Activated gamma-delta T cell (primary cell): ENCODE results near the gene SH3PXD2B.

Source experiments
- DNase-seq: peaks from one replicate; lab custom pipeline; 2025; lab: John Stamatoyannopoulos, UW

Gene SH3PXD2B

DNA sequence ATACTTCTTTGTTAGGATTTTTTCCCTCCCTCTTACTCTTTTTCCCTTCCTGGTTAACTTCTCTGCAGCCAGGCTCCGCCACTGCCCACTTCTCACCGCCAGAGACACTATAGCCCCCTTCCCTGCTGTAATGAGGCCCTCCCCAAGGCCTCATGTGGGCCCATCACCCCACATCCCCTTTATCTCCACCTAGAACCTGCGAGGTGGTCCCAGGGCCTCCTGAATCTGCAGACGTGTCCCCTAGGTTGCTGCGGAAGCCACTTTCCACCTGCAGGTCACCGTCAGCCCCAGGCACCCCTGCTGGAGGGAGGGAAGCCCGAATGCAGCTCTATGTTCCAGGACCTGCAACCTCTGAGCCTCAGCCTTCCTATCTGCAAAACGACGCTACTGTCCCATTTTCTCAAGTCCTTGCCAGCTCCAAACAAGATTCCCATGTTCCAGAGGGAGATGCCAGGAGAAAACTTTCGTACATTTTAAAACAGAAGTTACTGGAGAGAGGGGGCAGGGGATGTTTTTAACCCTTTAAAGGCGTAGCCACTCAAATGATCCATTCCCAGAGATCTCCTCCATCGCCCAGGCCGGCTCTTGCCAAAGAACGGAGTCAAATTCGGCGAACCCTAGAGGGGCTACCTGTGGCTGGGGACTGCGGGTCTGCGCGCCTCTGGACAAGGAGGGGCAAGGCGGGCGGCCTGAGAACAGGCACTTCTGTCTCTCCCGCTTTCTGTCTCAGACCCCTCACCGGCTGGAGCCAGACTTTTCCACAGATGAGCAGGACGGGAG lies 929 bp downstream of the SH3PXD2B start:
- DNase-seq: no peak

DNA sequence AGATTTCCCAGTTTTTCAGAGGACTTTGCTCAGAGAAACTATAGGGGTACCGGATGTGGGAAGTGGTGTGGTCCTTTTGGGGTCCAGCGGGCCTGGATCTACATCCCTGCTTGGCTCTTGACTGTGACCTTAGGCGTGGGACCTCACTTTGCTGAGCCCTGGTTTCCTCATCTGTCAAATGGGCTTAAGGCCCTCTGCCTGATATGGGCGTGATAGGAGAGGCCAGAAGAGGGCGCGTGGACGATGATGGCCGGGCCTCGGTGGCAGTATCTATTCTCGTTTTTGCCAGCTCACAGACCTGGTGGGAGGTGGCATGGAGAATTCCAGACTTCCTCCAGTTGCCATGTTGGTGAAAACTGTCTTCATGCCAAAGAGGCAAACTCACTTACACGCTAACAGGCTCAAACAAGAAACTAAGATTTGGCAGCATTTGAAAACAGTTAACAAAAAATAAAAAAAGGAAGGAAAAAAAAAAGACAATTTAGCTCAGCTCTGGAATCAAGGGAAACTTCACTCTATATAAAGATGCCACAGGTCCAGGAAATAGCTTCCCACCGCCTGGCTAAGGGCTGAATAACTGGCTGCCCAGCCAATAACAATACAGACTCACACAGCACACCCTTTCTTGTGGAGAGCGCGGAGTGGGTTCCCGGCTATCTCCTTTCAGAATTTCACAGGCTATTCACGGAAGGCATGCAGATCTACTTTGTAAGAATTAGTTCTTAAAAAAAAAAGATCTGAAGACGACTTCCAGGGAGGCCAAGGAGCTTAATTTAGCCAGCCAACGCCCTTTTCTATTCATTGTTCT lies 1.7 kb downstream of the SH3PXD2B start:
- no peak for DNase-seq

DNA sequence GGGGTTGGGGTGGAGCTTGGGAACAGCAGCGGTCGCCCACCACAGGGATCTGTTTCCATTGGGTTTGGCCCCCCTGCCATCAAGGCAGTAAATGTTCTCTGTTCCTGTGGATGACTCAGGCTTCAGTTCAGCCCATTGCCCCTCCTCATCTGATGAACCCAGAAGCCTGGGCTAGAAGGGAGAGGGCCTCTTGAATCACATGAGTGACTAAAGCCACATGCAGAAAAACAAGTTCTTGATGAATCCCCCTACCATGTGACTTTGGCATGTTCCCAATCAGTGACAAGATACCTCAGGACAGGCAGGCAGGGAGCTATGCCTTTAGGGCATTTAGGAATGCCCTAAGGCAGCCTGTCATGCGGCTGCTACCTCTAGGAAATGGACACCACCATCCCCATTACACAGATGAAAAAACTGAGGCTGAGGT lies 2.5 kb downstream of the SH3PXD2B start:
- DNase-seq: no peak

DNA sequence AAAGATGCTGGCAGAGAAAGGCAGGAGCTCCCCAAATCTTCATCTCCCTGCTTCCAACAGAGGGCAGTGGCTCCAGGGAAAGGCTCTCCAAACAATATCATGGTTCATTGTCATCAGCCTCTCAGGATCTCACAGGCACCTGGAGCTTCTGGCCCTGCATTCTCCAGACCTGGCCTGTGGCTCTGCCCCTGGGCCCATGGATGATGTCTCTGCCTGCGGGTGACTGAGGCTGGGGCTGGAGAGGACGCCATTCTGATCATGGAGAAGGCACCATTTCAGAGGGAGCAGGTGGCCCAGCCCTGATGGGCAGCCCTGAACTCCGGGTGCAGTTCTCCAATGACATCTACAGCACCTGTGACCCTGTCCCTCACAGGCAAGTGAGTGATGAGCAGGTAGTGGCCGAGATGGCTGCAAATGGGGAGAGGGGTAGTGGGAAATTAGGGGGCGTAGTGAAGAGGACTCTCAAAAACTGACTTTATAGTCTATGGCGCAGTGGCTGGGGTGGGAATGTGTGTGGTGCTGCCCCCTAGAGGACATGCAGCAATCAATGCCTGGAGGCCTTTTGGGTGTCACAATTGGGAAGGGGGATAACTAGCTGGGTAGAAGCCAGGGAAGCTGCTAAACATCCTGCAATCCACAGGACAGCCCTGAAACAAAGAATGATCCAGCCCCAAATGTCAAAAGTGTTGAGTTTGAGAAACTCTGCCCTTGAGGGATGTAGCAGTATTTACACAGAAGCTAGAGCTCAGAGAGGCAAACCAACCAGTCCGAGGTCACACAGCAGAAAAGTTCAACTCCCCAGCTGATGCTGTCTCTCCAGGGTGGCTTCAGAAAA lies 3.2 kb downstream of the SH3PXD2B start:
- DNase-seq: no peak

DNA sequence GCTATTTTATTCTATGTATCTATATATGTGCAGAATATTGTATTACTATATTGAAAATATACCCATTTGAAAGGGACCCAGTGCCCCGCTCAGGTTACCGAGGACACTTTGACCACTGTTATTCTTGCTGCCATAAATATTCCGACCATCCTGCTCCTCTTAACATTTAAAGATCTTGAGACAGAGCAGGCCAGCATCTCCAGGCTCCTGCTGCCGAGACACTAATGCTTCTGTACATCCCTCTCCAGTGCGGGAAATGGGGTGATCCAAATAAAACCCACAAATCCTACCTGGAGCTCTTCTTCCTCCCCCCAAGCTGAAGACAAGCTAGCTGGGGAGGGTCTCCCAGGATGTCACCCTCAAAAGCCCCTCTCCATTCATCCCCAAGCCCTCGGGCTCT lies 3.9 kb downstream of the SH3PXD2B start:
- no peak for DNase-seq

DNA sequence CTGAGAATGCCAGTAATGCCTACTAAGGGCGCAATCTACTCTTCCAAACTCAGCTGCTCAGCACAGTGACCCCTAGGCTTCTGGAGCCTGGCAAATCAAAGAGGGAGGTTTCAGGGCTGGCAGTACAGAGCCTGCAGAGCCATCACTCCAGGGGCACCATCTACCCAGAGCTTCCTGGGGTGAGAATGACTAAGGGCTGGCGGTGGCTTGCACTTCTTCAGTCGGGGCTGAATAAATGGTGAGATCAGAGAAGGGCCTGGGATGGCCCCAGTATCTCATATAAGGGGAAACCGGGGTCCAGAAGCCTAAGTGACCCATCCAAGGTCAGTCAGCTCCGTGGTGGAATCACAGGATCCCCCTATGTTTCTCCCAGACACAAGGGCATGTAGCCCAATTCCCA lies 5.3 kb downstream of the SH3PXD2B start:
- DNase-seq: no peak

DNA sequence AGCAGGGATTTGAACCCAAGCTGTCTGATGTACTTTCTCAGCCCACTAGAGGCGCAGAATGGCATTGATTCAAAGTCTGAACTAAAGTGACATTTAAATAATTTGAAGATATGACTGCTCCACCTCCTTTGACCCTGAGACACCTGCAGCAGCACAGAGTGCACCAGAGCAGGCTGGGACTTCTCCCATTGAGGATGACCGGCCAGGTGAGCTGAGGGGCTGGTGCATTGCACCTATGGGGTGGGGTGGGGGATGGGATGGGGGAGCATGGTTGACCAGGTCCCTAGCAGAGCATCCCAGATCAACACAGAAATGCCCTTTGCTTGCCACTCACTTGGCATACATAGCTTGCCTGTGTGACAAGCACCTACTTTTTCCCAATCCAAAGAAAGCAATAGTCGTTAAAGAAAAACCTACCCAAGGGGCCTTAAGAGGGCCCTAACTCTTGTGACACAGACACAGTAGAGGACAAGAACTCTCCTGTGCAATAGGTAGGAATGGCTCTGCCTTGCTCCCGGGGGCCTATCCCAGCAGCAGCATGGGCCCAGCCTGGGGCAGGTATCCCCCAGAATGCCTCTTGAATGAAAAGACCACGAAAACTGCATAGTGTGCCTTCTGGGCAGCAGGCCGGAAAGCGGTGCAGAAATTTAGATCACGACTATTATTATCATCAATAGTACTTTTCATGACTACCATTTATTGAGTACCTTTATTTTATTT lies 6.5 kb downstream of the SH3PXD2B start:
- DNase-seq: no peak

DNA sequence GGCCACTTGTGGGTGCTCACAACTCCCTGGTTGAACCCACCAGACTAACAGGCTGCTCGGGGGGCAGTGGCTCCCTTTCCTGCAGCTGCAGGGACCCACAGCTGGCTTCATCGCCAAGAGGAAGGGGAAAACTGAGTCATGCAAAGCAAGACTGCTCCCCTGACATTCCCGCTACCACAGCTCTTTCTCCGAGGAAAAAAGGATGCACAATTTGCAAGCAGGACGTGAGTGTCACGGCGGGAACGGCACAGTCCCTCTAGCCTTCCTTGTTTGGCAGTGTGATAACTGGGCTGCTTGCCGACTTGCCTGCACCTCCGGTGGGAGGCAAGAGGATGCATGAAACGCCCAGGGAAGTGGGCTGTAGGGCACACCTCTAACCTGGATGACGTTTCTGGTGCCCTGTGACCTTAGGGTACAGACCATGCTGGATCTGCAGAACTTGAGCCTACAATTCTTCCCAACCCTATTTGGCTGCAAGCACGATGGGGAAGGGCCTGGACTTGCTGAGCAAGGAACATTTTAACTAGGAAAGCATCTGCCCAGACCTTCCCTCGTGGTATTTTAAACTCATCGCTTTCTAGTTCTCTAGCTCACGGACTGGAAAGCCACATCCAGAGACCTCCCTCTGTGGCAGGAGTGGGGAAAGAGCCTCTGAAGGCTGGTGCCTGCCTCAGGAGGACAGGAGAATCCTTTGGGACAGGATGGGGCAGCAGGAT lies 7.8 kb downstream of the SH3PXD2B start:
- no peak for DNase-seq

DNA sequence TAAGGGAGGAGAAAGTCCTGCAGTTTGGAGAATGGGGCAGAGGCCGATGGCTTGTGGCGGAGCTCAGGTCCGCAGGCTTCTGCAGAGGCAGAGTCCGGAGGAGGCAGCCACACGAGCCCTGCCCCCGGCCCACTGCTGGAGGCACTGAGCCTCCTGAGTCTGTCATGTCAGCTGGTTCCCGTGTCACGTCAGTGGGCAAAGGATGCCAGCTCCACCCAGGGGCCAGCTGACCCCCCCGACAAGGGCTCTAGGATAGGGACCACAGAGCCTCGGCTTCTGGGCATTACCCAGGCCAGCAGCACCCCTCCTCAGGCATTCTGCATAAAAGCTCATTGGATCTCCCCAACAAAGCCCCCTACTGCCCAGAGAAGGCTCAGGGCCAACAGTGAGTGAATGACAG lies 8.5 kb downstream of the SH3PXD2B start:
- no peak for DNase-seq

DNA sequence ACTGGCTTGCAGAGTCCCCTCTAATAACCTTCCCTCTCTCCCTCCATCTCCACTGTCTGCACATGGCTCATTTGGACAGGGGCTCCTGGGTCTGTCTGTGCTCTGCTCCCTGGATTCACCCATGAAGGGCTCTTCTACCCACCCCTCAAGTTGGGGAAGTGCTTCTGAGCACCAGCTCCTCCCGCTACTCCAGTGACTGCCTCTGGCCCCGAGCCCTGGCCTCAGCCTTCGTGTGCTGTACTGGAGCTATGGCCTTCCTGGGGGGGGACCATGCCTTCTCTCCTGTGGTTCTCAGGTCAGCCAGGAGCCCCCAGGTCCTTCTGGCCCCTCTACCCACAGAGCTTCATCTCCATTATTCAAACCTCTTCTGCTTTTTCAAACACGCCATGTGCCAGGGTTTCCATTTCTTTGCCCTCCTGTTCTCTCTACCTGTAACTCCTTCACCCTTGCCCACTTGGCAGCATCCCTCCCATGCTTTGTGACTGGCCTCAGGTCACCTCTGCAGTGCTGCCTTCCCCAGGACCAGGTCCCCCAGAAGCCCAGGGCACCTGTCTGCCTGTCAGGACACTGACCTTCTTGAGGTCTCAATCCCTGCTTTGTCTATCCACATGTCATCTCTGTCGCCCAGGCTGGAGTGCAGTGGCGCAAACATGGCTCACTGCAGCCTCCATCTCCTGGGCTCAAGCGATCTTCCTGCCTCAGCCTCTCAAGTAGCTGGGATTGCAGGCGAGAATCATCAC lies 9.5 kb downstream of the SH3PXD2B start:
- DNase-seq: no peak

DNA sequence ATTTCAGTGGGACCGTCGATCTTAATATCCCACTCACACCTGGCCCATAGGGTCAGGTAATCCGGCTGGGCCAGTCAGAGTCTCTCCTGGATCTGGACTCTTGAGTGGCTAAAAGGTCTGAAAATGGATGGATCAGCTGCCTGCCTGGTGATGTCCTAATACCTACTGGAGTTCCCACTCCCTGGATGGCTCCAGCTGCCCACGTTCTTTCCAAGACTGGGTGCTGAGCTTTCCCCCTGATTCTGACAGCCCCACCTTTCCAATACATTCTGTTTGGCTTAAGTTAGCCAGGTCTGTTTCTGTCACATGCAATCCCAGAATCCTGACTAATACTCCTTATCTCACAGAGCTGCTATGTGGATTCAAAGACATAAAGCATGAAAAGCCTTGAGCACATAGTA lies 10.2 kb downstream of the SH3PXD2B start:
- DNase-seq: no peak

DNA sequence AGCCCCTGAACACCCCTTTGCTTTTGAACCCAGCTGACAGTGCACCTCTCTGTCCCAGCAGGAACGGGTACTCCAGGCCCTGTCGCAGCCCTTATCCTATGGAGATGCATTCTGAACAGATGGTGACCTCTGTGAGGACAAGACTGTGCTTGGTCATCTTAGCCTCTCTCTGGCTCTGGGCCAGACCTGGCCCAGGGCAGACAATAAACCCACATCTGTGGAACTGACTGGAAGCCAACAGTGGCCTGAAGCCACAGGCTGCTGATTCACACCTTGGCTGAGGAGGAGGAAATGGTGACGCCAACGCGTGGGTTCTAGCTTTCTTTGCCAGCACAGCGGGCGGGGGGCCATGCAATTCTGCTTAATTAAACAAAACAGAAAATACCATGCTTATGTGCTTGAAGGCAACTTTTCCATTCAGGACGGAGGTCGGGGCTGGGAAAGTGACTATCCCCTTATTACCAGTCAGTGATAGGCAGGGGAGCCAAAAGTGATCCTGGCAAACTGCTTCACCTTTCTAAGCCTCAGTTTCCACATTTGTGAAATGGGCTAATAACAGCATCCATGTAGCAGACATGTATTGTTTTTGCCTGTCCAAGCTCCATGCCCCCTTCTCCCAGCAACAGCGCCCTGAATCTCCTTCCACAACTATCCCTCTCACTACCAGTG lies 10.8 kb downstream of the SH3PXD2B start:
- no peak for DNase-seq

DNA sequence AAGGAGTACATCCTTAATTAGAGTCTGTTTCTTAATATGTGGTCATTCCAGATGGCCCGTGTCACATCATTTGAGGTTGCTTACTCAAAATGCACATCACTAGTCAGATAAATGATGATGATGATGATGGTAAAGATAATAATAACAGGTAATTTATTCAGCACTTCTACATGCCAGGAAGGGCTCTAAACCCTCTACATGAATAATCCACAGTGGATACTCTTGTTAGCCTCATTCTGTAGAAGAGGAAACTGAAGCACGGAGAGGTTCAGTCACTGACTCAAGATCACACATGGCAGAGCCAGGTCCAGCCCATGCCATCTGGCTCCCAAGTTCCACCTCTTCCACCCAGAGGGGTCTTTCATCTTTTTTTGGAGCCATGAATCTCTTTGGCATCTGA lies 11.7 kb downstream of the SH3PXD2B start:
- DNase-seq: no peak

DNA sequence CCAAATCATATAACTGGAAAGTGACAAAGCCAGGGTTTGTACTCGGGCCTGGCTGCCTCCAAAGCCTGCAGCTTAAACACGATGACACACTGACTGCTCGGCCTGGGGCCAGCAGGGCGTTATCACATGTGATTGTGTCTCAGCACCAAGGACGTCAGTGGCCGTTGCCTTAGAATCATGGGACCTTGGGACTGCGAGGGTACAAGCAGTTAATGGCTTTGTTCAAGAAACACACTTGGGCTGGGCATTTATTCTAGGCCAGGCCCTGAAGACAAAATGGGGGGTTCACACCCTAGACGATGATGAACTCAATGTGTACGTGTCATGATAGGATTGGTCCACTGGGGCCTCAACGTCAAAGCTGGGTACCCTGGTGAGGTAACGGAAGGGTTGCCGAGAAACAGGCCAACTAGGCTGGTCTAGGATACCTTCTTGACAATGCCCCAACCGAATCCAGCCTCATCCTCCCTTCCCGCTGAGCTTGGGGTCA lies 13.0 kb downstream of the SH3PXD2B start:
- no peak for DNase-seq

DNA sequence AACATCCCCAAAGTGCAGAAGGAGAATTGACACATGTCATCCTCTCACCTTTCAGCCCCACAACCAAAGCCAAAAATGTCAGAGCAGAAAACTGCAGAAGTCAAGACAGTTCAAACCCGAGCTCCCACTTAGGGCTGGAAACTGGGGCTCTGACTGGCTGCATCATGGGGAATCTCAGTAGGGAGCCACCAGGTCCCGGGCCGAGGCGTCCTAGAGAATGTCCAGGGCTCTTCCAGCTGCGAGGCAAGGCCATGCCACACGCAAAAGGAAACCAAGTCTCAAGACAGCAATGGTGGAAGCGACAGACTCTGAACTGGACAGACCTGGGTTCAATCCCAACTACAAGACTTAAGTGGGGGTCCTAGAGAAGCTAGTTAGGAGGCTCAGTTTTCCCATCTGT lies 13.8 kb downstream of the SH3PXD2B start:
- DNase-seq: no peak

DNA sequence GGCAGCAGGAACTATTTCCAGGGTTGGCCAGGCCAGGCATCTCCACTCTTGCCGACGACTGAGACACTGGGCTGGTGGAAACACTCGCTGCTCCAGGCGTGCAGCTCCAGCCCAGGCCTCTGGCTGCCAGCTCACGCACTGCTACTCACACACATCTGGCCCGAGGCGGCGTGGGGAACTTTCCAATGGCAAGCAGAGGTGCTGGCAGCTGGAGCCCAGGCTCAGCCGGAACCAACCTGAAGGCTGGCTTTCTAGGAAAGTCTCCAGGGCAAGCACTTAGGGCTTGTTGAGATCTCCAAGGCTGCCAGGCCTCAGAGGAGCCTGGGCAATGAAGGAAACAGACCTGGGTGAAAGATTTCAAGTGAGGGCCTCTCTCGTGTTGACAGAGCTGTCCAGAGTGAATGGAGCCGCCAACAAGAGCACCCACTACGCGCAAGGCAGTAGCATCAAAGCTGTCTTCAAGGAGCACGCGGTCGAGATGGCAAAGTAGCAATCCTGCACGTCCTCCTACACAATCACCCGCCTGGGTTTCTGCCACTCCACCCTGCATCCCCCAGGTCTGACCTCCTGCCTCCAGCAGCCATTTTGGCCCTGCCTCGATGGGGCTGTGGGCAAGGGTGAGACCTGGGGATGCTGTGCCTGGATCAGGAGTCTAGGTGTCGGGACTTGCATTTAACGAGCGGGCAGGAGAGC lies 14.4 kb downstream of the SH3PXD2B start:
- DNase-seq: no peak

DNA sequence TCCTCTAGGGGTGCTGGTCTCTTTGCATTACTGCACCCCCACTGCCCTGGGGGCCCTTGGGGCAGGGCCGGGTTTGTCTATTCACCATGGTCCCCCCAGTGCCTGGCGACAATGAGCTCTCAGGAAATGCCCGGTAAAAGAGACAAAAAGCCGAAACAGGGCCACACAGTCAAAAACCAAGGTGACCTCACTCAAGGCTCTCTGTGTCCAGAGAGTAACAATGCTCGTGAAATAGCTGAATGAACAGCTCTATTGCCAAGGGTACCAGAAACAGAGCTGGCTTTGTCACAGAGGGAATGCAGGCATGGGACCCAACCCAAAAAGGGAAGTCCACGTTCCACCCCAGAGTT lies 16.0 kb downstream of the SH3PXD2B start:
- no peak for DNase-seq

DNA sequence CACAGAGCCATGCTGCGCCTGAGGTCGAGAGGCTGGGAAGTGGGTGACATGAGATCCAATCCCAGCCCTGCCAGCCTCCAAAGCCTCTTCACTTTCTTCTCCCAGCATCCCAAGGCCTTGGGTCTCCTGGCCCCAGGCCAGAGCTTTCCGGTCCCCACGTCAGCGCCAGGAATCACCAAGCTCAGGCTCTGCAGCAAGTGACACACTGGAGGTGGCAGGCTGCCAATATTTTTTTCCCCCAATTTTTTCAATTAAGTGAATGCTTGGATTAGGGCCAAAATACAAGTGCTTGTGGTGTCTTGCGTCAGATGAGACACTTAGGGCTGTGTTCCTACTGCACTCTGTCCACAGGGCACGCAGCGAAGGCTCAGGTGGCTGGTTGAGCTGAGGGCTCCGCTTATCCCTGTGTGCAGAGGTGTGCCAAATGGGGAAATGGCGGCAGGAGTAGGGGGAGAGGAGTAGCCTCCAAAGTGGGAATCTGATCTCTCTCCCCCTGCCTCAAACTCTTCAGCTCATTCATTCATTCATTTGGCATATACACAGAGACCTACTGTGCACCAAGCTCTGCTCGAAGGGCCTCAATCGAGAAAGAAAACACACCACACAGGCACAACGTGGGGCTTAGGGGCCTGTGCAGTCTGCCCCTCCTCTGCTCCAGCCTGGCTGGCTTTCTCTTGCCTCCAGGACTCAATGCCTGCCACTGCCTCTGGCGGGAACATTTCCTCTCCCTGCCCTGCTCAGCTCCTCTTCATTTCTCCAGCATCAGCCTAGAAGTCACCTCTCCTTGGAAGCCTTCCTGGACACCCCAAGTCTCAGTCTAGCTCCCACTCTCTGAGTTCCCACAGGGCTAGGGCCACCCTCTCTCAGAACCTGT lies 16.6 kb downstream of the SH3PXD2B start:
- DNase-seq: no peak
